ENCODE data around the gene POU6F1.

DNA sequence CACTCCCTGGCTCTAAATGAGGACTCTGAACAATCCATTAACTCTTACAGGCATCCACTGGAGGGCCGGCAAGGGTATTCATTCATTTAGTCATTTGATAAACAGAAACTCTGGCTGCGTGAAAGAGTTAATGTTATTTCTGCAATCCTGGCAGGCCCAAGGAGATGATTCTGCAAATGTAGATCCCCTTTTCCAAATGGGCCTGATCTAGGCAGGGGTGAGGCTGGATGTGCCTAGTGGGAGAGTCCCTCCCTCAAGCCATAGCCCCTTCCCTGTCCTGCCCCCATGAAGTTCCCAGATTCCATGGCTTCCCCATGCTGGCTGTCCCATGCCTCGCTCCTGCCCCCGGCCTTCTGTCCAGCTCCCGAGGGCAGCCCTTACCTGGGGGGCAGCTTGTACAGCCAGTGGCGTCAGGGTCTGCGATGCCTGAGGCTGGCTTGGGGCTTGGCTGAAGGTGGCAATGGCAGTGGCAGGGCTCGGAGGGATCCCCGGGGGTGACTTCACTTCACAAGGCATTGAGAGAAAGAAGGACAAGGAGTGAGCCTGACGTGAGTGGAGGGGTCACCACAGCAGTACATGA is 18.4 kb downstream of the POU6F1 start:
- TF ChIP-seq, protein P1, sequence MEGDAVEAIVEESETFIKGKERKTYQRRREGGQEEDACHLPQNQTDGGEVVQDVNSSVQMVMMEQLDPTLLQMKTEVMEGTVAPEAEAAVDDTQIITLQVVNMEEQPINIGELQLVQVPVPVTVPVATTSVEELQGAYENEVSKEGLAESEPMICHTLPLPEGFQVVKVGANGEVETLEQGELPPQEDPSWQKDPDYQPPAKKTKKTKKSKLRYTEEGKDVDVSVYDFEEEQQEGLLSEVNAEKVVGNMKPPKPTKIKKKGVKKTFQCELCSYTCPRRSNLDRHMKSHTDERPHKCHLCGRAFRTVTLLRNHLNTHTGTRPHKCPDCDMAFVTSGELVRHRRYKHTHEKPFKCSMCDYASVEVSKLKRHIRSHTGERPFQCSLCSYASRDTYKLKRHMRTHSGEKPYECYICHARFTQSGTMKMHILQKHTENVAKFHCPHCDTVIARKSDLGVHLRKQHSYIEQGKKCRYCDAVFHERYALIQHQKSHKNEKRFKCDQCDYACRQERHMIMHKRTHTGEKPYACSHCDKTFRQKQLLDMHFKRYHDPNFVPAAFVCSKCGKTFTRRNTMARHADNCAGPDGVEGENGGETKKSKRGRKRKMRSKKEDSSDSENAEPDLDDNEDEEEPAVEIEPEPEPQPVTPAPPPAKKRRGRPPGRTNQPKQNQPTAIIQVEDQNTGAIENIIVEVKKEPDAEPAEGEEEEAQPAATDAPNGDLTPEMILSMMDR (conservative IDR thresholded peaks at IDR 0.05 in 1 of 2, IDR thresholded peaks at IDR 0.05 in 1 of 2; ENCODE audit: low read depth in 1 of 2, low read length in 2 of 2) = no peak
- TF ChIP-seq EZH2 (IDR thresholded peaks at IDR 0.05; ENCODE audit: low read length, missing control alignments) = no peak
